HFF-Myc (cell line): Measurements from ENCODE around the gene SLC45A3.
"Not testable (repeated sequence)": the region's sequence is repeated elsewhere in the genome, so short reads cannot be mapped to it uniquely, and the experiment has no call there.

ENCODE experiments used
- DNase-seq: peaks from one replicate; pipeline ENCODE4 v3.0.0-alpha.2; 2011; ENCODE audit warnings: low read depth; ENCODE audit errors: extremely low read depth
- H3K4me3 ChIP-seq: replicated peaks from 2 replicates; pipeline ENCODE4 v1.5.1; 2011; ENCODE audit warnings: low read depth, mild to moderate bottlenecking, control low read depth, low read length
- TF ChIP-seq, protein P1 (sequence below): IDR thresholded peaks from 2 replicates; pipeline ENCODE4 v1.5.1; 2012; ENCODE audit warnings: mild to moderate bottlenecking, low read depth, low read length, control low read depth; ENCODE audit errors: missing control alignments

SLC45A3 gene

GRCh38 chr1:205680073-205680851 is at the start of gene SLC45A3:
TSS of gene SLC45A3 (minus strand) at chr1:205680509. CDS start at chr1:205664656, 15,853 bp downstream.
- TF ChIP-seq, protein P1, sequence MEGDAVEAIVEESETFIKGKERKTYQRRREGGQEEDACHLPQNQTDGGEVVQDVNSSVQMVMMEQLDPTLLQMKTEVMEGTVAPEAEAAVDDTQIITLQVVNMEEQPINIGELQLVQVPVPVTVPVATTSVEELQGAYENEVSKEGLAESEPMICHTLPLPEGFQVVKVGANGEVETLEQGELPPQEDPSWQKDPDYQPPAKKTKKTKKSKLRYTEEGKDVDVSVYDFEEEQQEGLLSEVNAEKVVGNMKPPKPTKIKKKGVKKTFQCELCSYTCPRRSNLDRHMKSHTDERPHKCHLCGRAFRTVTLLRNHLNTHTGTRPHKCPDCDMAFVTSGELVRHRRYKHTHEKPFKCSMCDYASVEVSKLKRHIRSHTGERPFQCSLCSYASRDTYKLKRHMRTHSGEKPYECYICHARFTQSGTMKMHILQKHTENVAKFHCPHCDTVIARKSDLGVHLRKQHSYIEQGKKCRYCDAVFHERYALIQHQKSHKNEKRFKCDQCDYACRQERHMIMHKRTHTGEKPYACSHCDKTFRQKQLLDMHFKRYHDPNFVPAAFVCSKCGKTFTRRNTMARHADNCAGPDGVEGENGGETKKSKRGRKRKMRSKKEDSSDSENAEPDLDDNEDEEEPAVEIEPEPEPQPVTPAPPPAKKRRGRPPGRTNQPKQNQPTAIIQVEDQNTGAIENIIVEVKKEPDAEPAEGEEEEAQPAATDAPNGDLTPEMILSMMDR = no peak
- H3K4me3 ChIP-seq = peak within 1 kb of the TSS; percentile 61
- no peak for DNase-seq

DNA sequence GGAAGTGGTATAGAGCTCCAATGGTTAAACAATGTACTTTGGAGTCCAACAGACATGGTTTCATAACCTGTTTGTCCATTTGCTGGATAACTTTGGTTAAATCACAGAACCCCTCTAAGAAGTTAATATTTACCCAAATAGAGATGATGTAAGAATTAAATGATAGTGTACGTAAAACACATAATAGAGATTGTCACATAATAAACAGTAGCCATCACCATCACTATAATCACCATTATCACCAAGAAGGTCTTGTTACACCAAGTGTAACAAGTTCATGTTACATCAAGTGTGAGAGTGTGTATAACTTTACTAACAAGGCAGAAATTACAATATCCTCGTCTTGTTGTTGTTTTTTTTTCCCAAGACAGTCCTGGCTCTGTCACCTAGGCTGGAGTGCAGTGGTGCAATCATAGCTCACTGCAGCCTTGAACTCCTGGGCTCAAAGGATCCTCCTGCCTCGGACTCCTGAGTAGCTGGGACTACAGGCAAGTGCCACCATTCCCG is 46.4 kb upstream of the SLC45A3 start:
- no peak for DNase-seq
- TF ChIP-seq, protein P1 = no peak
- H3K4me3 ChIP-seq = no peak overlapping the region

DNA sequence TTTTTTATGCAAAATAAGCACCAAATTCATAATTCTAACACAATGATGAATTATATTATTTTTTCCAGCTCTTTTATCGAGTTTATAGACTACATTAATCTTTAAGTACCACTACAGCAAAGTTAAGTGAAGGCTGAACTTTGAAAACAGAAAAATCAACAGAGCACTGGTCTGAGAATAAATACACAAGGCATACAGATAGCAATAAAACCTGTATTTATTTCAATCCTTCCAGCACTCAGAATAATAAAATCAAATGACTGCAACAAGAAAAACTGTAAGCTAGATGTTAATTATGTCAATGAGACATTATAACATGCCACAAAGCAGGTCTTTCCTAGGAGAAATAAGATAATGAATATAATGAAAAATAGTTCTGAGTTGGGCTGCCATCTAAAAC is 45.2 kb upstream of the SLC45A3 start:
- no peak overlapping the region for H3K4me3 ChIP-seq
- TF ChIP-seq, protein P1 = no peak
- DNase-seq = no peak

DNA sequence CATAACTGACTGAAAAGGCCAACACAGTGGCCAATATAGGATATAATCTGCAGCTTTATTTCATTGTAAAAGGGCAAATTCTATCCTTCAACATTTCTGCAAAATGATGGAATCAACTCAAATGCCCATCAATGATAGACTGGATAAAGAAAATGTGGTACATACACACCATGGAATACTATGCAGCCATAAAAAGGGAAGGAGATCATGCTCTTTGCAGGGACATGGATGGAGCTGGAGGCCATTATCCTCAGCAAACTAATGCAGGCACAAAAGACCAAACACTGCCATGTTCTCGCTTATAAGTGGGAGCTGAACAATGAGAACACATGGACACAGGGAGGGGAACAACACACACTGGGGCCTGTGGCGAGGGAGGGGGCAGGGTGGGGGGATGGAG is 40.4 kb upstream of the SLC45A3 start:
- not testable (repeated sequence) for H3K4me3 ChIP-seq, DNase-seq

- no peak overlapping the region for H3K4me3 ChIP-seq
- DNase-seq = no peak
- TF ChIP-seq, protein P1 = no peak
Observed at GRCh38 chr1:205719762-205720161, 39.5 kb upstream of the SLC45A3 start.

GRCh38 chr1:205719015-205719414 is 38.7 kb upstream of the SLC45A3 start:
- TF ChIP-seq, protein P1 = no peak
- no peak for DNase-seq
- no peak overlapping the region for H3K4me3 ChIP-seq

DNA sequence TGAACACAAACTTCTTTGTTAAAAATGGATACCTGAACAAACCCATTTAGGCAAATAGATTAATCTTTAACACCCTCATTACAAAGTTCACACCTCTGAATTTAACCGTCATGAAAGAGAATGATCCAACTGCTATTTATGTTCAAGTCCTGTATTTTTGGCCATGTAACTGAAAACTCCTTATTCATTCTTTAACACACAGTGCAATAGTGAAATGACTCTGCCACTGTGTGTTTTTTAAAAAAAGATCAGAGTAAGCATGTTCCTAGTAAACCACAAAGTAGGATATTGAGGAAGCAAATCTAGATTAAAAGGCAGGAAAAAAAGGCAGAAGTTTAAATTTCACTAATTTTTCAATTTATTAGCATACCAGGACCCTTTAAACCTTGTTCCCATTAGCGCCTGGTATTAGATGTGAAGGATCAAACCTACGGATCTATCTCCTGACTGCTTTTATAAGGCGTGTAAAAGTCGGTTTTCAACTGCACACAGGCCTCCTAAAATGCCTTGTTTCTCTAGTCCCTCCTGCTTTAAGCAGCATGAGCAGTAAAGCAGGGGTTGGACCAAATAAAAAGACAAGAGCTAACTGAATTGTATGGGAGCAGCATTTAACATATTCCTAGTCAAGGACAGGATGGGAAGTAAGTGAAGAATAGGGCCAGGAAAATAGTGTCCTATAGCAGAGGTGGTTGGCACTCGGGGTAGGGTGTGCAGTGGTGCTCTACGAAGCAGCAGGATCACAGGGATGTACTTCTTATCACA is 36.2 kb upstream of the SLC45A3 start:
- TF ChIP-seq, protein P1 = no peak
- DNase-seq = no peak
- H3K4me3 ChIP-seq = no peak overlapping the region
